C4-2B (cell line): Measurements from ENCODE around the gene RTN1.

ENCODE experiments used
- CTCF ChIP-seq: fragments of 450-650 bp; conservative IDR thresholded peaks from 2 replicates; pipeline ENCODE4 v1.5.1; 2017; ENCODE audit warnings: mild to moderate bottlenecking
- ZFX ChIP-seq: fragments of 450-650 bp; IDR thresholded peaks from 2 replicates; pipeline ENCODE4 v1.6.1; 2017

- TF ChIP-seq CTCF: no peak
- TF ChIP-seq ZFX: no peak
Observed at GRCh38 chr14:59848671-59849070, 21.9 kb downstream of the RTN1 start.
